Parathyroid adenoma (tissue), 2 donors: ENCODE data around the gene NSD1.

ENCODE experiments used
- H2AFZ ChIP-seq: fragments of 300-600 bp; sonication (generic); one replicate; pipeline ENCODE4 v1.7.0; 2017; ENCODE audit warnings: antibody characterized with exemption, mild to moderate bottlenecking
- H3K27ac ChIP-seq: fragments of 300-600 bp; sonication (generic); one replicate; pipeline ENCODE4 v1.7.0; 2017
- H3K27me3 ChIP-seq: fragments of 300-600 bp; sonication (generic); one replicate; pipeline ENCODE4 v1.7.0; 2017; ENCODE audit warnings: low read length; ENCODE audit not compliant: control insufficient read depth, insufficient read depth
- H3K36me3 ChIP-seq: fragments of 300-600 bp; sonication (generic); one replicate; pipeline ENCODE4 v1.7.0; 2017; ENCODE audit warnings: low read length; ENCODE audit not compliant: control insufficient read depth, insufficient read depth
- H3K4me1 ChIP-seq: fragments of 300-600 bp; sonication (generic); one replicate; pipeline ENCODE4 v1.7.0; 2017; ENCODE audit warnings: control low read depth
- H3K4me2 ChIP-seq: fragments of 300-600 bp; sonication (generic); one replicate; pipeline ENCODE4 v1.7.0; 2017; ENCODE audit warnings: low read length
- H3K4me3 ChIP-seq: fragments of 300-600 bp; sonication (generic); one replicate; pipeline ENCODE4 v1.7.0; 2017; ENCODE audit warnings: low read depth, low read length
- H3K79me2 ChIP-seq: fragments of 300-600 bp; sonication (generic); one replicate; pipeline ENCODE4 v1.7.0; 2017; ENCODE audit warnings: control low read depth
- H3K9ac ChIP-seq: fragments of 300-600 bp; sonication (generic); one replicate; pipeline ENCODE4 v1.7.0; 2017; ENCODE audit warnings: mild to moderate bottlenecking
- H3K9me3 ChIP-seq: fragments of 300-600 bp; sonication (generic); one replicate; pipeline ENCODE4 v1.7.0; 2017; ENCODE audit warnings: low read length; ENCODE audit not compliant: control insufficient read depth
- TF ChIP-seq, protein P1 (sequence below): fragments of 300-600 bp; sonication (generic); IDR thresholded peaks from one replicate; pipeline ENCODE4 v1.7.0; 2017; ENCODE audit warnings: antibody characterized with exemption, mild to moderate bottlenecking
- donor health status: primary hyperparathyroidism.

The NSD1 gene

DNA sequence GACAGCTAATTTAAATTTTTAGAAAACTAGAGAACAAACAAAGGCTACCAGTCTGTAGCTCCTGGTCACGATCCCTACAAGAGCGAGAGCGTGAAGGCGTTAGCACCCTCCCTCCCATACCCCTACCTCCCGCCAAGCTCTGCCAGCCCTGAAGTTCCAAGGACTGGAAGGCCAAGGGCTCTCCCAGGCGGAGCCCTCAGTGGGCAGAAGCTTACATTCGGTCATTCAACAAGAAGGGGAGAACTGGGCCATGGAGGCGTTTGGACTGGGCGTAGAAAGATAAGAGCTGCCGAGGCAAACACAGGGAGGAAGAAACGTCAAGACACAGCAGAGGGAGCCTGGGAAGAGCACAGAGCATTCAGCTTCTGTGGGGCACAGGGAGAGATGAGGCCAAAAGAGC is 175.2 kb downstream of the NSD1 start:
- H3K4me1 ChIP-seq, result peaks cover 20% of the 10 kb centered on the region
- H2AFZ ChIP-seq, result no peak overlapping the region
- no peak overlapping the region for H3K9ac ChIP-seq
- H3K9me3 ChIP-seq, result no peaks in the 10 kb centered on the region
- H3K36me3 ChIP-seq, result no peaks in the 10 kb centered on the region
- TF ChIP-seq, protein P1, sequence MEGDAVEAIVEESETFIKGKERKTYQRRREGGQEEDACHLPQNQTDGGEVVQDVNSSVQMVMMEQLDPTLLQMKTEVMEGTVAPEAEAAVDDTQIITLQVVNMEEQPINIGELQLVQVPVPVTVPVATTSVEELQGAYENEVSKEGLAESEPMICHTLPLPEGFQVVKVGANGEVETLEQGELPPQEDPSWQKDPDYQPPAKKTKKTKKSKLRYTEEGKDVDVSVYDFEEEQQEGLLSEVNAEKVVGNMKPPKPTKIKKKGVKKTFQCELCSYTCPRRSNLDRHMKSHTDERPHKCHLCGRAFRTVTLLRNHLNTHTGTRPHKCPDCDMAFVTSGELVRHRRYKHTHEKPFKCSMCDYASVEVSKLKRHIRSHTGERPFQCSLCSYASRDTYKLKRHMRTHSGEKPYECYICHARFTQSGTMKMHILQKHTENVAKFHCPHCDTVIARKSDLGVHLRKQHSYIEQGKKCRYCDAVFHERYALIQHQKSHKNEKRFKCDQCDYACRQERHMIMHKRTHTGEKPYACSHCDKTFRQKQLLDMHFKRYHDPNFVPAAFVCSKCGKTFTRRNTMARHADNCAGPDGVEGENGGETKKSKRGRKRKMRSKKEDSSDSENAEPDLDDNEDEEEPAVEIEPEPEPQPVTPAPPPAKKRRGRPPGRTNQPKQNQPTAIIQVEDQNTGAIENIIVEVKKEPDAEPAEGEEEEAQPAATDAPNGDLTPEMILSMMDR, result no peak
- H3K27ac ChIP-seq, result no peak overlapping the region
- H3K79me2 ChIP-seq, result peaks cover 7% of the 10 kb centered on the region
- H3K27me3 ChIP-seq, result no peaks in the 10 kb centered on the region
- H3K4me2 ChIP-seq, result no peak overlapping the region
- H3K4me3 ChIP-seq, result no peak overlapping the region

DNA sequence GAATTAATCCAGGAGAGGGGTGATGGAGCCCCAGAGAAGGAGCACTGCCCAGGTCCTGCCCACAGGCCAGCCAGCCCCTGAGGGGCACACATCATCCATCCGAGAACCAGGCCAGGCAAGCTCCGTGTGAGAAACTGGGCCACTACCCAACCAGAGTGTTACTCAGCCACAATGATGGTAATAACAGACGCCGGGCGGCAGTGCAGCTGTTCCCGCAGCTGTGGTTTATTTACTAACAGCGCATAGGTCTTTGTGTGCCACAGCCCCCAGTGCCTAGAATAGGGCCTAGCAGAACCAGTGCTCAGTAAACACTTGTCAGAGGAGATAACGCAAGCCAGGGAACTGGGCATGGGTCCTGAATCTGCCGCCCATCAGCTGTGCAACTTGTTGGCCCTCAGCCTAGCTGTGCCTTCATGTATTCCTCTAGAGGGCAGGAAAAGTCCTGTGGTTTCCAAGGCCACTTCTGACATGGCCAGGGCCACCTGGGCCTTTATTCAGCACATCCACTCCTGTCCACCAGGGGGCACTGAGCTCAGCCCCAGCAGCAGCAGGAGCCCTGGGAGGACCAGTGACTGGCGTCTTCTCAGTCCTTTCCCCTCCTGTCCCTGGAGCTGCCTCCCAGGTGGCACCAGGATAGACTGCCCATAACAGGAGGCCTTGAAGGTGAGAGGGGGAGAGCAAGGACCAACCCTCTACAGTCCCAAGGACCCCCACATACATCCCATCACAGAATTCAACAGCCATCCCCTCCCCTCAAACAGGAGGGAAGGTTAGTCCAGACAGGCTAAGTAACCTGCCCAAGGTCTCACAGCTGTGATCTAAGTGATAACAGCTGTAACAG is 176.0 kb downstream of the NSD1 start:
- H3K4me2 ChIP-seq, result no peak overlapping the region
- TF ChIP-seq, protein P1, result peak; percentile 83
- peaks cover 3% of the 10 kb centered on the region for H3K79me2 ChIP-seq
- no peak overlapping the region for H3K27ac ChIP-seq
- H3K4me1 ChIP-seq, result peaks cover 14% of the 10 kb centered on the region
- no peaks in the 10 kb centered on the region for H3K27me3 ChIP-seq
- H2AFZ ChIP-seq, result no peak overlapping the region
- no peaks in the 10 kb centered on the region for H3K9me3 ChIP-seq
- no peak overlapping the region for H3K4me3 ChIP-seq
- H3K36me3 ChIP-seq, result no peaks in the 10 kb centered on the region
- H3K9ac ChIP-seq, result no peak overlapping the region

DNA sequence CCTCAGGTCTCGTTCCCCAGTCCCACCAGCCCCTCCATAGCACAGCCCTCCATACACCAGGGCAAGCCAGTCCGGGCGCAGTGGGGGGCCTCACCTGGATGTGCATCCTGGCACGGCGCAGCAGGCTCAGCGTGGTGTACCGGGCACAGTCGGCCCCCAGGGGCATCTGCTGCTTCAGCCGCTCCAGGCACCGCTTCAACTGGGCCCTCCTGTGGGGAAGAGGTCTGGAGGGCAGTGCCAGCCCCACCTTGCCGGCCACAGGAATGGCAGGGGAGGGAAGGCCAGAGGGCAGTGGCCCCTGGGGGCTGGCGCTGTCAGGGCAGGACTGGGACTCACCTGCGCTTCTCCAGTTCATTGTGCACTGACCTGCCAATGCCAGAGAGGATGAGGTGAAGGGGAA is 176.8 kb downstream of the NSD1 start:
- Histone ChIP-seq H3K79me2 (peaks cover 3% of the 10 kb centered on the region), H3K9me3 (no peaks in the 10 kb centered on the region), H2AFZ (no peak overlapping the region), H3K27ac (no peak overlapping the region), H3K4me1 (peaks cover 10% of the 10 kb centered on the region), H3K27me3 (no peaks in the 10 kb centered on the region), H3K4me2 (no peak overlapping the region), H3K9ac (no peak overlapping the region), H3K36me3 (no peaks in the 10 kb centered on the region), H3K4me3 (no peak overlapping the region)
- TF ChIP-seq, protein P1, result no peak

DNA sequence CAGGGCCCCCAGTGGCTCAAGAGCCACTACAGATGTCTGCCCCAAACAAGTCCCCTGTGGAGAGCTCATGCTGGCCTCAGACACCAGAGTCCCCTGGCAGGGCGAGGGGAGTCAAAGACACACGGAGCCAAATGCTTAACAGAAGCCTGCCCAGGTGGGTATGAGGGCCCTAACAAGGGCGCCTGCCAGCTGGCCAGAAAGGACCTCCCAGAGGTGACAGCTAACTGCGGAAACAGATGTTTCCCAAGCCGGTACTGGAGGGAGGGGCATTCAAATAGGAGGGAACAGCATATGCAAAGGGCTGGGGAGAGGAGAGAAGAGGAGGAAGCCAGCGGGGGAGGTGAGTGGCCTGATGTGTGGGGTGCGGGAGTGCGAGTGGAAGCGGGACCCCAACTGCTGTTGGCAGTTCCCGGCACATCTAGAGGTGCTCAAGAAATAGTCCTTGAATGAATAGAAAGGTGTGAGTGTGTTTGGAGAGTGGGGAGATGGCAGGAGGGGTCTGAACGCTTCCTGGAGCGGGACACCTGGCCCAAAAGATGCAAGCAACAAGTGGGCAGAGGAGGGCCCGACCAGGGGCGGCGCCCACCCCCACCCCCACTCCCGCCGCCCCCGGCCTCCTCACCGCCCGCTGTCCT is 177.3 kb downstream of the NSD1 start:
- Histone ChIP-seq H2AFZ (no peak overlapping the region), H3K9me3 (no peaks in the 10 kb centered on the region), H3K4me3 (no peak overlapping the region), H3K27ac (no peak overlapping the region), H3K36me3 (no peaks in the 10 kb centered on the region), H3K9ac (no peak overlapping the region), H3K4me2 (no peak overlapping the region), H3K27me3 (no peaks in the 10 kb centered on the region), H3K4me1 (peaks cover 10% of the 10 kb centered on the region), H3K79me2 (no peaks in the 10 kb centered on the region)
- TF ChIP-seq, protein P1, result no peak

DNA sequence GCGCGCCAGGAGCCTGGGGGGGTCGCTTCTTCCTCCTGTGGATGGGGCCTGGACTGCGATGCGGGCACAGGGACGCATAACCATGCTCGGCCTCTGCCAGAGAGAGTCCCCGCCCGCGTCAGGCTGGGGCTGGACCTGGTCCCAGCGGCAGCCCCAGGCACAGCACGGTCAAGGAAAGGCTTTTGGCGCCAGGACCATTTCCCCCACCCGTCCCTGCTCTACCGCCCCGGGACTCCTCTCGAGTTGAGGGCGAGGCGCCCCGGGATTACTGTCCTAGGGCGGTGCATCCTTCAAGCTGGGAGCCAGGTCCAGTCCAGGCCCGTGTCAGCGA is 177.8 kb downstream of the NSD1 start:
- TF ChIP-seq, protein P1, result no peak
- H3K4me1 ChIP-seq, result peaks cover 10% of the 10 kb centered on the region
- H3K4me3 ChIP-seq, result peak overlapping the region; percentile 62
- no peak overlapping the region for H3K9ac ChIP-seq
- no peaks in the 10 kb centered on the region for H3K36me3 ChIP-seq
- no peaks in the 10 kb centered on the region for H3K27me3 ChIP-seq
- H3K4me2 ChIP-seq, result peak overlapping the region; percentile 94
- no peak overlapping the region for H3K27ac ChIP-seq
- no peaks in the 10 kb centered on the region for H3K79me2 ChIP-seq
- H3K9me3 ChIP-seq, result no peaks in the 10 kb centered on the region
- peak overlapping the region; percentile 40 for H2AFZ ChIP-seq
